Activated naive CD8-positive, alpha-beta T cell treated with anti-CD3 and anti-CD28 coated beads for 36 hours (primary cell): ENCODE data around the gene SPATA7. TPM values are rescaled to one million over a fixed set of nuclear protein-coding genes. Genes with fewer than 3 reads are reported as not detected.

Source experiments
- total RNA-seq, 2 experiments: library from RNA; stranded (reverse); gene quantifications; one replicate each; pipeline ENCODE4 v1.2.3, GENCODE V29; 2021

SPATA7 gene
- total RNA-seq, 2 experiments from 2014 or later = 2.5 to 3.0 TPM

Other genes with a start within 250 kb of the SPATA7 start
- not detected for gene KCNK10, start 62.4 kb upstream of the SPATA7 start, total RNA-seq
- gene PTPN21, start 169.3 kb downstream of the SPATA7 start, total RNA-seq = under 1 TPM; 0.16 to 0.25 TPM
- 10 to 100 TPM; 47.5 to 52.6 TPM for gene ZC3H14, start 177.4 kb downstream of the SPATA7 start, total RNA-seq